GM21515 (cell line): ENCODE results near the gene PRKAR1B.

Experiments
- ATAC-seq: cut with Tn5 transposase; IDR thresholded peaks from one replicate; pipeline ENCODE4 v1.9.1; 2021; ENCODE audit not compliant: unreplicated experiment

PRKAR1B gene

GRCh38 chr7:576524-577277 lies 150.4 kb downstream of the PRKAR1B start:
- ATAC-seq = no peak

GRCh38 chr7:575425-576366 lies 151.4 kb downstream of the PRKAR1B start:
- ATAC-seq = no peak

GRCh38 chr7:574661-575395 lies 152.3 kb downstream of the PRKAR1B start:
- ATAC-seq = no peak

GRCh38 chr7:573933-574381 lies 153.1 kb downstream of the PRKAR1B start:
- no peak for ATAC-seq

- no peak for ATAC-seq
These were observed 153.7 kb downstream of the PRKAR1B start for GRCh38 chr7:573269-573932.

- ATAC-seq = no peak
These were observed 154.4 kb downstream of the PRKAR1B start for GRCh38 chr7:572416-573268.

GRCh38 chr7:571718-572415 lies 155.2 kb downstream of the PRKAR1B start:
- ATAC-seq = no peak

GRCh38 chr7:571096-571717 lies 155.9 kb downstream of the PRKAR1B start:
- no peak for ATAC-seq

GRCh38 chr7:570801-571070 lies 156.3 kb downstream of the PRKAR1B start:
- no peak for ATAC-seq

GRCh38 chr7:569996-570800 lies 156.9 kb downstream of the PRKAR1B start:
- no peak for ATAC-seq

- no peak for ATAC-seq
These were observed 157.8 kb downstream of the PRKAR1B start for GRCh38 chr7:569071-569855.

- no peak for ATAC-seq
These were observed 158.8 kb downstream of the PRKAR1B start for GRCh38 chr7:568031-568951.

GRCh38 chr7:567305-567883 lies 159.7 kb downstream of the PRKAR1B start:
- ATAC-seq = no peak

GRCh38 chr7:566100-566499 lies 161.0 kb downstream of the PRKAR1B start:
- no peak for ATAC-seq

- no peak for ATAC-seq
These were observed 162.8 kb downstream of the PRKAR1B start for GRCh38 chr7:564176-564865.
